ENCODE measurements around the gene GPATCH2L.

DNA sequence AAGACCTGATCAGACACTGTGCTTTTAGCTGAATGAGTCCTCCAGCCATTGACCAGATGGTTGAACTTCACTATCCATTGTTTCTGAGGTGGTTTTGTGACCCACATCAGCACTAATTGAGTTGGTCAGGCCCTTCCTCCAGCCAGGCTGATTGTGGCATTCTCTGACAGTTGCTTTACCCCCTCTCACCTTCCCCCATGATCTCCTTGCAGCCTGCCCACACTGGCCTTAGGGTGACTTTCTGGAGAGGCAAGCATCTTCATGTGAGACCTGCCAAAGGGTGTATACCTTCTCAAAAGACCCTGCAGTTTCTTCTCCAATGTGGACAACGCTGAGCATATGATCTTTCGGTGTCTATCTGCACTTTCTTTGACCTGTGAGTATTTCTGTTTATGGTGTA, 83.9 kb downstream of the GPATCH2L start:
- no peak for TF ChIP-seq EZH2phosphoT487 (IDR thresholded peaks at IDR 0.05; ENCODE audit: low read depth)
- TF ChIP-seq, protein P1, sequence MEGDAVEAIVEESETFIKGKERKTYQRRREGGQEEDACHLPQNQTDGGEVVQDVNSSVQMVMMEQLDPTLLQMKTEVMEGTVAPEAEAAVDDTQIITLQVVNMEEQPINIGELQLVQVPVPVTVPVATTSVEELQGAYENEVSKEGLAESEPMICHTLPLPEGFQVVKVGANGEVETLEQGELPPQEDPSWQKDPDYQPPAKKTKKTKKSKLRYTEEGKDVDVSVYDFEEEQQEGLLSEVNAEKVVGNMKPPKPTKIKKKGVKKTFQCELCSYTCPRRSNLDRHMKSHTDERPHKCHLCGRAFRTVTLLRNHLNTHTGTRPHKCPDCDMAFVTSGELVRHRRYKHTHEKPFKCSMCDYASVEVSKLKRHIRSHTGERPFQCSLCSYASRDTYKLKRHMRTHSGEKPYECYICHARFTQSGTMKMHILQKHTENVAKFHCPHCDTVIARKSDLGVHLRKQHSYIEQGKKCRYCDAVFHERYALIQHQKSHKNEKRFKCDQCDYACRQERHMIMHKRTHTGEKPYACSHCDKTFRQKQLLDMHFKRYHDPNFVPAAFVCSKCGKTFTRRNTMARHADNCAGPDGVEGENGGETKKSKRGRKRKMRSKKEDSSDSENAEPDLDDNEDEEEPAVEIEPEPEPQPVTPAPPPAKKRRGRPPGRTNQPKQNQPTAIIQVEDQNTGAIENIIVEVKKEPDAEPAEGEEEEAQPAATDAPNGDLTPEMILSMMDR (IDR thresholded peaks at IDR 0.05; ENCODE audit: low read depth, low read length) = no peak
